ENCODE data around the gene MOGAT3. TPM values are rescaled to one million over a fixed set of nuclear protein-coding genes. Genes with fewer than 3 reads are reported as not detected.

Gene MOGAT3
- total RNA-seq, 1 donor from 2014 or later = not detected

- intact Hi-C loops (cut with micrococcal nuclease) = no loop called here
Observed at GRCh38 chr7:101235050-101235449, 34.2 kb upstream of the MOGAT3 start.

- intact Hi-C loops (cut with micrococcal nuclease) = no loop called here
Observed at GRCh38 chr7:101234636-101235035, 33.8 kb upstream of the MOGAT3 start.

DNA sequence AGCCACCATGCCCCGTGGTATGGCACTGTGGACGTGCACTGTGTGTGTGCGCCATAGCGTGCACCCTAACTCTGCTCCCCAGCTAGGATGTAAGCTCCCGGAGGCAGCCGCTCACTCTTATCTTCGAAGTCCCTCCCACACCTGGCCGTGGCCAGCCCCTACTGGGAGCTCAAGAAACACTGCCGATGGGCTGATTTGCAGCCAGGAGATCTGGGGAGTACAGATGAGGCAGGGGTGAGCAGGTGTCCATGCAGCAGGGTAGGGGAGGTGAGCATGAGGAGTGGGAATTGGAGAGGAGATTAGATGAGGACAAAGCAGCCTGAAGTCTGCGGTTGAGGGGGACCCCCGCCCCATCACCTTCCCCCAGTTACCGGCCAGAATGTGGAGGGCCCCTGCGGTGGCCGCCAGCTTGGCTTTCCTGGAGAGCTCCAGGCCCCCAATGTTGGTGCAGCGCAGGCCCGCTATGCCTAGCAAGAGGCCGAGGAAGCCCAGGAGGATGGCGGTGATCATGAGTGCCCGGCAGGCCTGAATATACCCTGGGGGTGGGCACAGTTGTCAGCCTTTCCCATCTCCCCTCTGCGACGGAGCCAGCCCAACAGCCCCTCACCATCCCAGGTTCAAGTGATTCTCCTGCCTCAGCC, 33.2 kb upstream of the MOGAT3 start:
- intact Hi-C loops (cut with micrococcal nuclease) = no loop called here

GRCh38 chr7:101232141-101232850, 31.5 kb upstream of the MOGAT3 start:
- intact Hi-C loops (cut with micrococcal nuclease) = no loop called here

DNA sequence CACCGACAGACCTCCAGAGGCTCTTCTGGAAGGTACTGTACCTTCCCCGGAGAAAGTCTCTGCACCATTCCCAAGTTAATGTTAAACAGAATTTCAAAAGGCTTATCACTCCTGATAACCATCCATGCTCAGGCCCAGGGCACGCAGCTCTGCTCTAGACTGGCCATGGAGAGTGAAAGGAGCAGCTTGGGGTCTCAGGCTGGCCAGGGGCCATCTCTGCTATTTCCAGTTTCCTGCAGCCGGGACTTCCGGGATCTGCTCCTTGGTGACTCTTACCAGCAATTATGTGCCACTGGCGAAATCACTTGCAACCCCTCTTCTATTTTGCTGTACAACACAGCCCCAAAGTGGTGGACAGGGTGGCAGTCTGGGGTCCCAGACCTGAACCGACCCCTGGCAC, 30.8 kb upstream of the MOGAT3 start:
- intact Hi-C loops (cut with micrococcal nuclease) = no loop called here

DNA sequence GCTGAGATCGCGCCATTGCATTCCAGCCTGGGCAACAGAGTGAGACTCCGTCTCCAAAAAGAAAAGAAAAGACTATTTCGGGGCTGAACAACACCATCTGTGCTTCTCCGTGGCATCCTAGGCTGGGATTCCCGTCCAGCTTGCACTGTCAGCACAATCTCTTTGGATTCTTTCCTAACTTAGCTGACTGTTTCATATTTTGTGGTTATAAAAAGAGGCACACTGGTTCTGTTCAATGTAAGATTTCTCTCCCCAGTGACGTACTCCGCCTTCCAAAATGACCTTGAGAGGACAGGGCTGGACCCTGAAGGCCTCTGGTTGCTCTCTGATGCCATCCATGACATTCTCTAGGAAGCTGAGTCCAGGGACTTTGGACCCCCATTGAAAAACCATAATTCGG, 25.9 kb upstream of the MOGAT3 start:
- intact Hi-C loops (cut with micrococcal nuclease) = no loop called here

DNA sequence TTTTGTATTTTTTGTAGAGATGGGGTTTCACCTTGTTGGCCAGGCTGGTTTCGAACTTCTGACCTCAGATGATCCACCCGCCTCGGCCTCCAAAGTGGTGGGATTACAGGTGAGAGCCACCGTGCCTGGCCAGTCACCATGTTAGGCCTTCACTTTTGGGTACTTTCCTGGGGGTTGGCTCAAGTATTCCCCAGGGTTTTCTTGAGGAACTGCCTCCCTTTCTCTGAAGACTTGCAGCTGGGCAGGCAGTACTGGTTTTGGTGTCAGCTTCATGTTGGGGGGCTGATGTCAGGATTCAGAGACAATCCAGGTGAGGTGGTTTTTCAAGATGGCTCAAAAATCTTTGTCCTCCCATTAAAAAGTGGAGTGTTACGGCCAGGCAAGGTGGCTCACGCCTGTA, 24.8 kb upstream of the MOGAT3 start:
- intact Hi-C loops (cut with micrococcal nuclease) = no loop called here

DNA sequence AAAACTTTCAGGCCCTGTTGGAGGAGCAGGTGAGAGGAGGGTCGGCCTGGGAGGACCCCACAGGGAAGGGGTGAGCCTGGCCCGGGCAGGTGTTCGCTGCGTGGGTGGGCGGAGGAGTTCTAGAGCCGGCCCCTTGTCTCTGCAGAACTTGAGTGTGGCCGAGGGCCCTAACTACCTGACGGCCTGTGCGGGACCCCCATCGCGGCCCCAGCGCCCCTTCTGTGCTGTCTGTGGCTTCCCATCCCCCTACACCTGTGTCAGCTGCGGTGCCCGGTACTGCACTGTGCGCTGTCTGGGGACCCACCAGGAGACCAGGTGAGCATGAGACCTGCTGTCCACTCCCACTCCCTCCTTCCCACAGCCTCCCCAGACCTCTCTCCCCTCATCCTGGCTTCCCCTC, 22.7 kb upstream of the MOGAT3 start:
- intact Hi-C loops (cut with micrococcal nuclease) = no loop called here

DNA sequence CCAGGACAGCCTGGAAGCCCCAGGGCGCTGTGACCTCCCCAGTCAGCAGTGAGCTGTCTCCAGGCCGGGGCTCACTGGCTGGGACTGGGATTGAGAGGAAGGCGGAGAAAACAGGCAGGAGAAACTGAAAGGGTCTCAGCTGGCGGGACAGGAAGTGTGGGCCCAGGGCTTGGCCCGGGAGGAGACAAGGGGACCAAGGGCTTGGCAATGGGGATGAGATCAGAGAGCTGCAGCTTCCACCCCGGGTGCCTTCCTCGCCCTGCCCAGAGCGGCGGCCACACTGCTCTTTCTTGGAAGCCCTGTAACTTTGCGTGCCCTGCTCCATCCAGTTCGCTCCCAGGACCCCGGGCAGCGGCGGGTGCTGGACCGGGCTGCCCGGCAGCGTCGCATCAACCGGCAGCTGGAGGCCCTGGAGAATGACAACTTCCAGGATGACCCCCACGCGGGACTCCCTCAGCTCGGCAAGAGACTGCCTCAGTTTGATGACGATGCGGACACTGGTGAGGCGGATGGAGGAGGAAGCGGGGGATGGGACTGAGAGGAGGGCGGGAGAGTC, 21.5 kb upstream of the MOGAT3 start:
- intact Hi-C loops (cut with micrococcal nuclease) = no loop called here

DNA sequence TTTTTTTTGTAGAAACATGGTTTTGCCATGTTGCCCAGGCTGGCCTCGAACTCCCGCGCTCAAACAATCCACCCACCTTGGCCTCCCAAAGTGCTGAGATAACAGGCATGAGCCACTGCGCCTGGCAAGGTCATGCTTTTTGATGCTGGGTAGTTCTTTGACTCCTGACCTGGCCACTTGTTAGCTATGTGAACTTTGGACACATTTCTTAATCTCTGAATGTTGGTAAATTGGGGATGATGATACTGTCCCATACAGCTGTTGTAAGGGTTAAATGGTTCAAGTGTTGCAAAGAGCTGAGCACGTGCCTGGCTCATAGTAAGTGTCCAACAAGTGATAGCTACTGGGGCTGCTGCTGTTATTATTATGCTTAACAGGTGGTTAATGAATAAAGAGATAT, 19.5 kb upstream of the MOGAT3 start:
- intact Hi-C loops (cut with micrococcal nuclease) = no loop called here

GRCh38 chr7:101218236-101219125, 17.6 kb upstream of the MOGAT3 start:
- intact Hi-C loops (cut with micrococcal nuclease) = loop anchor here (1.0 to 2.0 kb wide), 8 partner anchors 26 to 329 kb away; partner anchors contain the start of genes AP1S1, IFT22, TRIM56 and UFSP1

- intact Hi-C loops (cut with micrococcal nuclease) = loop anchor here (1.0 to 2.0 kb wide), 10 partner anchors 25 to 342 kb away; partner anchors contain the start of genes AP1S1, IFT22, SRRT and TRIM56
Observed at GRCh38 chr7:101217388-101218235, 16.8 kb upstream of the MOGAT3 start, which contains the start of the genes PLOD3 and ZNHIT1. Gene PLOD3, minus strand, starts transcription at chr7:101217581. Its CDS starts 307 bp downstream, at chr7:101217274. Gene ZNHIT1, plus strand, starts transcription at chr7:101218165. Its CDS starts 31 bp downstream, at chr7:101218196.

- intact Hi-C loops (cut with micrococcal nuclease) = loop anchor here (1.0 kb wide), 2 partner anchors 52 to 342 kb away; partner anchors contain the start of genes SRRT and VGF
Observed at GRCh38 chr7:101216860-101217387, 16.1 kb upstream of the MOGAT3 start.

GRCh38 chr7:101216001-101216859, 15.4 kb upstream of the MOGAT3 start:
- intact Hi-C loops (cut with micrococcal nuclease) = no loop called here

DNA sequence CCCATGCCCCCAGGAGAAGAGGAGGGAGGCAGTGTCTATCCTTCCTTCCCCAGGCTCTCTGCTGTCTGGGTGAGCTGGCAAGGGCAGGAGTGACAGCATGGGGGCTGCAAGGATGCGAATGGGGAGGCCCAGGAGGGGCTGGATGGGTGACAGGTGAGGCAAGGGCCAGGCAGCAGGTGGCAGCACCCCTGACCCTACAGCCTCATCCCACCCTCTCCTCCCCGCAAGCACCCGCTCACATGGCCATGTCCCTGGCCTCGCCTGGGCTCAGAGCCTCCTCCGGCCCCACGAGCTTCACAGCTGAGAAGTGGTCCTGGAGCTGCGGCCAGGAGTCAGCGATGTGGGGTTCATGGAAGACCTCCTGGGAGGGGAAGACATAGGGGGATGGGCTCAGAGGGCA, 11.2 kb upstream of the MOGAT3 start:
- intact Hi-C loops (cut with micrococcal nuclease) = no loop called here

GRCh38 chr7:101211501-101211900, 10.7 kb upstream of the MOGAT3 start:
- intact Hi-C loops (cut with micrococcal nuclease) = no loop called here

- intact Hi-C loops (cut with micrococcal nuclease) = no loop called here
Observed at GRCh38 chr7:101210143-101210542, 9.3 kb upstream of the MOGAT3 start.

- intact Hi-C loops (cut with micrococcal nuclease) = no loop called here
Observed at GRCh38 chr7:101208794-101209193, 8.0 kb upstream of the MOGAT3 start.

- intact Hi-C loops (cut with micrococcal nuclease) = no loop called here
Observed at GRCh38 chr7:101207459-101207858, 6.6 kb upstream of the MOGAT3 start.
